ENCODE results near the gene CNTRL. TPM values are rescaled to one million over a fixed set of nuclear protein-coding genes. Genes with fewer than 3 reads are reported as not detected.
"Not testable (repeated sequence)": the region's sequence is repeated elsewhere in the genome, so short reads cannot be mapped to it uniquely, and the experiment has no call there.

Gene CNTRL
- total RNA-seq, 2 experiments from 2014 or later = 64.1 to 72.2 TPM

- no peak overlapping the region for H3K4me3 Mint-ChIP-seq
- H3K4me1 Mint-ChIP-seq = peaks cover 26% of the 10 kb centered on the region
- H3K27ac Mint-ChIP-seq = peak overlapping the region; percentile 64
- ChIA-PET CTCF (interaction anchor here (1.6 kb wide), 1 partner anchor 43 kb away, joined by 3 read pairs; no protein-coding TSS in a partner anchor), POLR2A (interaction anchor here (1.0 kb wide), 1 partner anchor 17 kb away, joined by 3 read pairs; no protein-coding TSS in a partner anchor)
- H3K27me3 Mint-ChIP-seq = no peaks in the 10 kb centered on the region
- DNase-seq = no peak
- no peaks in the 10 kb centered on the region for H3K9me3 Mint-ChIP-seq (ENCODE audit: low read depth)
- peaks cover 64% of the 10 kb centered on the region for H3K36me3 Mint-ChIP-seq (ENCODE audit: low read depth)
- ATAC-seq = no peak
- intact Hi-C loops (cut with DNase I, micrococcal nuclease) = loop anchor here in 1 of 2 experiments (5.0 kb wide), 1 partner anchor 38 kb away; no protein-coding TSS in a partner anchor
These were observed 80.0 kb downstream of the CNTRL start for GRCh38 chr9:121154782-121155181.

- no peaks in the 10 kb centered on the region for H3K9me3 Mint-ChIP-seq (ENCODE audit: low read depth)
- peaks cover 69% of the 10 kb centered on the region for H3K36me3 Mint-ChIP-seq (ENCODE audit: low read depth)
- H3K4me1 Mint-ChIP-seq = peaks cover 29% of the 10 kb centered on the region
- ATAC-seq (peak; percentile 94), DNase-seq (no peak)
- peak overlapping the region; percentile 92 for H3K27ac Mint-ChIP-seq
- POLR2A ChIA-PET = no interaction called here
- H3K4me3 Mint-ChIP-seq = no peak overlapping the region
- H3K27me3 Mint-ChIP-seq = no peaks in the 10 kb centered on the region
- intact Hi-C loops (cut with DNase I, micrococcal nuclease) = loop anchor here (1.0 to 5.0 kb wide), 2 partner anchors 35 to 36 kb away; no protein-coding TSS in a partner anchor
- CTCF ChIA-PET = interaction anchor here (0.6 to 1.2 kb wide), 3 partner anchors 8 to 220 kb away, joined by 3 to 5 read pairs (median 4); no protein-coding TSS in a partner anchor
These were observed 81.5 kb downstream of the CNTRL start for GRCh38 chr9:121156263-121156731.

- ChIA-PET POLR2A (no interaction called here), CTCF (interaction anchor here (0.6 to 1.0 kb wide), 2 partner anchors 21 to 56 kb away, joined by 3 to 4 read pairs; no protein-coding TSS in a partner anchor)
- Mint-ChIP-seq H3K4me1 (peaks cover 23% of the 10 kb centered on the region), H3K27ac (no peak overlapping the region), H3K4me3 (no peak overlapping the region), H3K36me3 (ENCODE audit: low read depth) (peaks cover 66% of the 10 kb centered on the region), H3K9me3 (ENCODE audit: low read depth) (no peaks in the 10 kb centered on the region), H3K27me3 (no peaks in the 10 kb centered on the region)
- intact Hi-C loops (cut with DNase I, micrococcal nuclease) = loop anchor here in 1 of 2 experiments (5.0 kb wide), 1 partner anchor 34 kb away; no protein-coding TSS in a partner anchor
- no peak for ATAC-seq
- no peak for DNase-seq
These were observed 83.2 kb downstream of the CNTRL start for GRCh38 chr9:121157939-121158338.

GRCh38 chr9:121160025-121160424 lies 85.3 kb downstream of the CNTRL start:
- H3K4me3 Mint-ChIP-seq = no peak overlapping the region
- POLR2A ChIA-PET = no interaction called here
- peaks cover 60% of the 10 kb centered on the region for H3K36me3 Mint-ChIP-seq (ENCODE audit: low read depth)
- peaks cover 19% of the 10 kb centered on the region for H3K4me1 Mint-ChIP-seq
- CTCF ChIA-PET = interaction anchor here (0.7 to 1.8 kb wide), 6 partner anchors 10 to 540 kb away, joined by 3 to 8 read pairs (median 4); no protein-coding TSS in a partner anchor
- H3K27ac Mint-ChIP-seq = peak overlapping the region; percentile 70
- DNase-seq (no peak), ATAC-seq (no peak)
- intact Hi-C loops (cut with DNase I, micrococcal nuclease) = no loop called here
- no peaks in the 10 kb centered on the region for H3K27me3 Mint-ChIP-seq
- H3K9me3 Mint-ChIP-seq (ENCODE audit: low read depth) = no peaks in the 10 kb centered on the region

- H3K27me3 Mint-ChIP-seq = no peaks in the 10 kb centered on the region
- no peaks in the 10 kb centered on the region for H3K9me3 Mint-ChIP-seq (ENCODE audit: low read depth)
- POLR2A ChIA-PET = no interaction called here
- peaks cover 61% of the 10 kb centered on the region for H3K36me3 Mint-ChIP-seq (ENCODE audit: low read depth)
- H3K4me1 Mint-ChIP-seq = peaks cover 19% of the 10 kb centered on the region
- CTCF ChIA-PET = interaction anchor here (0.7 to 2.9 kb wide), 3 partner anchors 47 to 88 kb away, joined by 3 to 8 read pairs (median 3); no protein-coding TSS in a partner anchor
- H3K27ac Mint-ChIP-seq = peak overlapping the region; percentile 65
- no peak for DNase-seq
- no peak overlapping the region for H3K4me3 Mint-ChIP-seq
- no peak for ATAC-seq
- intact Hi-C loops (cut with DNase I, micrococcal nuclease) = no loop called here
These were observed 93.3 kb downstream of the CNTRL start for GRCh38 chr9:121168052-121168451.

GRCh38 chr9:121169094-121169601 lies 94.4 kb downstream of the CNTRL start:
- Mint-ChIP-seq H3K9me3 (ENCODE audit: low read depth) (no peaks in the 10 kb centered on the region), H3K4me1 (peaks cover 19% of the 10 kb centered on the region), H3K36me3 (ENCODE audit: low read depth) (peaks cover 65% of the 10 kb centered on the region), H3K27ac (peak overlapping the region; percentile 65), H3K27me3 (no peaks in the 10 kb centered on the region), H3K4me3 (no peak overlapping the region)
- CTCF ChIA-PET = interaction anchor here (0.6 to 2.9 kb wide), 24 partner anchors 9 to 290 kb away, joined by 3 to 11 read pairs (median 4); partner anchors contain the start of gene RAB14
- POLR2A ChIA-PET = interaction anchor here (0.6 kb wide), 1 partner anchor 43 kb away, joined by 3 read pairs; no protein-coding TSS in a partner anchor
- intact Hi-C loops (cut with DNase I, micrococcal nuclease) = no loop called here
- peak; percentile 84 for ATAC-seq
- DNase-seq = peak; percentile 39

- Mint-ChIP-seq H3K27me3 (no peaks in the 10 kb centered on the region), H3K4me3 (no peak overlapping the region), H3K4me1 (peaks cover 19% of the 10 kb centered on the region), H3K27ac (peak overlapping the region; percentile 6), H3K36me3 (ENCODE audit: low read depth) (peaks cover 72% of the 10 kb centered on the region), H3K9me3 (ENCODE audit: low read depth) (no peaks in the 10 kb centered on the region)
- ChIA-PET POLR2A (interaction anchor here (0.6 to 1.8 kb wide), 4 partner anchors 14 to 419 kb away, joined by 3 to 5 read pairs (median 4); no protein-coding TSS in a partner anchor), CTCF (interaction anchor here (0.6 to 2.1 kb wide), 4 partner anchors 9 to 201 kb away, joined by 3 to 8 read pairs (median 4); no protein-coding TSS in a partner anchor)
- intact Hi-C loops (cut with DNase I, micrococcal nuclease) = no loop called here
- DNase-seq (no peak), ATAC-seq (no peak)
These were observed 96.5 kb downstream of the CNTRL start for GRCh38 chr9:121171236-121171635.

GRCh38 chr9:121172726-121173487 lies 98.2 kb downstream of the CNTRL start:
- H3K4me3 Mint-ChIP-seq = no peak overlapping the region
- peak overlapping the region; percentile 32 for H3K27ac Mint-ChIP-seq
- H3K36me3 Mint-ChIP-seq (ENCODE audit: low read depth) = peaks cover 70% of the 10 kb centered on the region
- no peaks in the 10 kb centered on the region for H3K9me3 Mint-ChIP-seq (ENCODE audit: low read depth)
- CTCF ChIA-PET = interaction anchor here (0.7 to 1.5 kb wide), 4 partner anchors 11 to 228 kb away, joined by 3 to 5 read pairs (median 3); no protein-coding TSS in a partner anchor
- ATAC-seq = no peak
- DNase-seq = no peak
- POLR2A ChIA-PET = no interaction called here
- H3K4me1 Mint-ChIP-seq = peaks cover 14% of the 10 kb centered on the region
- H3K27me3 Mint-ChIP-seq = no peaks in the 10 kb centered on the region
- intact Hi-C loops (cut with DNase I, micrococcal nuclease) = no loop called here

GRCh38 chr9:121173501-121173900 lies 98.7 kb downstream of the CNTRL start:
- CTCF ChIA-PET = interaction anchor here (0.7 to 1.5 kb wide), 2 partner anchors 12 to 227 kb away, joined by 3 read pairs; no protein-coding TSS in a partner anchor

GRCh38 chr9:121178676-121179372 lies 104.1 kb downstream of the CNTRL start:
- DNase-seq (no peak), ATAC-seq (peak; percentile 35)
- ChIA-PET CTCF (interaction anchor here (1.2 to 1.9 kb wide), 2 partner anchors 10 to 423 kb away, joined by 4 to 6 read pairs; no protein-coding TSS in a partner anchor), POLR2A (no interaction called here)
- Mint-ChIP-seq H3K27ac (peak overlapping the region; percentile 64), H3K4me1 (peaks cover 12% of the 10 kb centered on the region), H3K4me3 (no peak overlapping the region), H3K36me3 (ENCODE audit: low read depth) (peaks cover 47% of the 10 kb centered on the region), H3K9me3 (ENCODE audit: low read depth) (no peaks in the 10 kb centered on the region), H3K27me3 (no peaks in the 10 kb centered on the region)
- intact Hi-C loops (cut with DNase I, micrococcal nuclease) = no loop called here

More at GRCh38 chr9:121173501-121173900, 98.7 kb downstream of the CNTRL start:
- Mint-ChIP-seq H3K36me3 (ENCODE audit: low read depth) (peaks cover 69% of the 10 kb centered on the region), H3K27ac (peak overlapping the region; percentile 32), H3K4me3 (no peak overlapping the region), H3K27me3 (no peaks in the 10 kb centered on the region), H3K4me1 (peaks cover 9% of the 10 kb centered on the region), H3K9me3 (ENCODE audit: low read depth) (no peaks in the 10 kb centered on the region)
- POLR2A ChIA-PET = no interaction called here
- DNase-seq (no peak), ATAC-seq (no peak)
- intact Hi-C loops (cut with DNase I, micrococcal nuclease) = no loop called here

- peaks cover 44% of the 10 kb centered on the region for H3K36me3 Mint-ChIP-seq (ENCODE audit: low read depth)
- H3K27ac Mint-ChIP-seq = peak overlapping the region; percentile 22
- ATAC-seq; H3K9me3 Mint-ChIP-seq (ENCODE audit: low read depth); intact Hi-C loops (cut with DNase I, micrococcal nuclease); H3K27me3 Mint-ChIP-seq; H3K4me3 Mint-ChIP-seq; CTCF ChIA-PET; POLR2A ChIA-PET; DNase-seq: not testable (repeated sequence)
- H3K4me1 Mint-ChIP-seq = peaks cover 16% of the 10 kb centered on the region
These were observed 104.6 kb downstream of the CNTRL start for GRCh38 chr9:121179373-121179721.

Data from activated CD4-positive, alpha-beta T cell treated with anti-CD3 and anti-CD28 coated beads for 36 hours (primary cell).